Rectal smooth muscle tissue (tissue), 1 donor: ENCODE results near the gene CWC22.
"Not testable (repeated sequence)": the region's sequence is repeated elsewhere in the genome, so short reads cannot be mapped to it uniquely, and the experiment has no call there.

Source experiments
- H3K27ac ChIP-seq: one replicate; pipeline ENCODE4 v1.7.0; 2013; ENCODE audit warnings: low read depth, low read length, inconsistent platforms
- H3K27me3 ChIP-seq: one replicate; pipeline ENCODE4 v1.7.0; 2013; ENCODE audit warnings: low read length; ENCODE audit not compliant: control insufficient read depth, insufficient read depth
- H3K36me3 ChIP-seq: one replicate; pipeline ENCODE4 v1.7.0; 2013; ENCODE audit warnings: low read length; ENCODE audit not compliant: control insufficient read depth, insufficient read depth
- H3K4me1 ChIP-seq: one replicate; pipeline ENCODE4 v1.7.0; 2013; ENCODE audit warnings: low read length; ENCODE audit not compliant: control insufficient read depth, insufficient read depth
- H3K4me3 ChIP-seq: one replicate; pipeline ENCODE4 v1.7.0; 2013; ENCODE audit warnings: low read length
- H3K9ac ChIP-seq: one replicate; pipeline ENCODE4 v1.7.0; 2013; ENCODE audit warnings: low read length

The CWC22 gene

DNA sequence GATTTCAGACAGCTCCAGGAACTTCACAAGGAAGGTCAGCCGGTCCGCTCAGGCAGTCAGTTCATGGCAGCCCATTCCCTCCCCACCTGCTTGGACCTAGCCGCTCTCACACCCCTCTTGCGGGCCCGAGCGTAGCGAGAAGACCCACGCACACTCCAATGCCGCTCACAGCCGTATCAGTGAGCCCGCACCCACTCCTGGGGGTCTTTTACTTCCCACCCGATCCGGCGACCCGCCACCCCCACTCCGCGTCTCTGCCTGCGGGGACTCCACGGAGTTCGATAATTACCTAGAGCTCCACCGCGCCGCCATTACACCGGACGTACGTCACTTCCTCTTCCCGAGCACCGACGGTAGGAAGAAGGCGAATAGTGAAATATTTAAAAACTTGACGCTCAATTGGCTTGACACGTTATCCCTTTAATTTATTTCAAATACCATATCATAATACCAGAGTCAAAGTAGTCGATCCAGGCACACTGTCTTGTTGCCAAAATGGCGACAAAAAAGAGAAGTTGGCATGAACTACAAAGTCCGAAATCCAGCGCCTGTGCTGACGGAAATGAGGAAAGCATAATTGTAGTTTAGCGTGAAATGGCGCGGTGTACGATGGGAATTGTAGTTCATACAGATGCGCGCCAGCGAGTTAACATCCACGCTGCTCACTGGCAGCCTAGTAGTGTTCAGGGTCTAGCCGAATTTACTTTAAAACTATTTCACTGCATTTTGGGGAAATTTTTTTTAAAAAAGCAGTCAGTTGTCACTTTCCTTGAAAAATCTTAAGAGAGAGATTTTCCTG, at the start of gene CWC22:
CWC22 (minus strand) TSS at position 517 of the 799 bp plus-strand sequence. CDS start 13,956 bp downstream, outside the sequence.
- Histone ChIP-seq H3K4me1 (peaks cover 9% of the 10 kb centered on the region), H3K36me3 (no peaks in the 10 kb centered on the region), H3K27me3 (no peaks in the 10 kb centered on the region), H3K27ac (peak within 1 kb of the TSS; percentile 95), H3K4me3 (peak within 1 kb of the TSS; percentile 93), H3K9ac (peak within 1 kb of the TSS; percentile 91)

DNA sequence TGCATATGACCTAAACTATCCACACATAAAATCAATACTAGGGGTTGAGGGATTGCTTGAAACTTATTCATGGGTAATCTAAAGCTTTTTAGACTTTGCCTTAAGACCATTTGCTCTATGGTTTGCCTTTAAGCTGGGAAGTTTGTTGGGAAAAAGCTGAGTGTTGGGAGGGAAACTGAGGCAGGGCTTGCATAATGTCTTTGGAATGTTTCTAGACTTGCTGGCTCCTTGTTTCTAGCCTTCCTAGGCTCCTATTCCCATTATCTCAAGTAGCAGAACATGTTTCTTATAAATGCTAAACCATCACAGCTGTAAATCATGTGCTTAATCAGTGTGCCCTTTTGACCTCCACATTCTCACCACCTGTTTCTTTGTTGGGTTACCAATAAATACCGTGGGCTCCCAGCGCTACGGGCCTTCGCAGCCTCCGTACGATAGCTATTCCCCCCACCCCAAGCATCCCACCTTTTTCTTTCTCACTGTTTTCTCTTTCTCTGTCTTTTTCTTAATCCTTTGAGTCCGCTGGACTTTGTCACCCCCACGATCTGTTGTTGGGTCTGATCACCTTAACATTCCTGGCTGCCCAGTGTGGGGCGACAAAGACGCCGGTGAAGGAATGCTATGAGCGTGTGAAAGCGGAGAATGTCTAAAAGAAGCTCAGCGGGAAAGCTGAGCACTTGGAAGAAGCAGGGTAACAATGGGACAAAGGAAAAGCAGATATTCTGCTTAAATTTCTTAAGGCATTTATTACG, 49.4 kb upstream of the CWC22 start:
- Histone ChIP-seq H3K27ac (no peak overlapping the region), H3K4me1 (no peaks in the 10 kb centered on the region), H3K4me3 (no peak overlapping the region), H3K9ac (no peak overlapping the region), H3K36me3 (no peaks in the 10 kb centered on the region), H3K27me3 (no peaks in the 10 kb centered on the region)

DNA sequence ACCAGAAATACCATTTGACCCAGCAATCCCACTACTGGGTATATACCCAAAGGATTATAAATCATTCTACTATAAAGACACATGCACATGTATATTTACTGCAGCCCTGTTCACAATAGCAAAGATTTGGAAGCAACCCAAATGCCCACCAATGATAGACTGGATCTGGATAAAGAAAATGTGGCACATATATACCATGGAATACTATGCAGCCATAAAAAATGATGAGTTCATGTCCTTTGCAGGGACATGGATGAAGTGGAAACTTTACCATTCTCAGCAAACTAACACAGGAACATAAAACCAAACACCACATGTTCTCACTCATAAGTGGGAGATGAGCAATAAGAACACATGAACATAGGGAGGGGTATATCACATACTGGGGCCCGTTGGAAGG, 47.5 kb upstream of the CWC22 start:
- not testable (repeated sequence) for H3K4me1 ChIP-seq, H3K27me3 ChIP-seq, H3K9ac ChIP-seq, H3K4me3 ChIP-seq, H3K27ac ChIP-seq, H3K36me3 ChIP-seq

DNA sequence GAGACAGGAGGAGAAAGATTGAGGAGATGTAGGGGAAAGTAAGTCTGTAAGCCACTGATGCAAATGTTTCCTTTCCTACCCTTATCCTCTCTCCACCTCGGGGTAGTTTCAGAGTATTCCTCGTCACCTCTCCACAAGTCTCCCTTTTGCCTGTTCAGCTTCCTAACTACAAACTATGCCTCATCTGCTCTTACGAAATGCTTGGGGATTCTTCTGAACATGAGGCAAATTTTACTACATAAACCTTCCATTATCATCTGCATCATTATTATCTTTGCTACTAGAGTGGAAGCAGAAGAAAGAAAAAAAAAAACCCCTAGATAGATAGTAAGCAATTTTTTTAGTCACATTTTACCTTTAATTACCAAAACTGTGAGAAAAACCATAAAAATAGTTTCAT, 43.1 kb upstream of the CWC22 start:
- Histone ChIP-seq H3K27me3 (no peaks in the 10 kb centered on the region), H3K4me3 (no peak overlapping the region), H3K9ac (no peak overlapping the region), H3K36me3 (no peaks in the 10 kb centered on the region), H3K4me1 (no peaks in the 10 kb centered on the region), H3K27ac (no peak overlapping the region)

DNA sequence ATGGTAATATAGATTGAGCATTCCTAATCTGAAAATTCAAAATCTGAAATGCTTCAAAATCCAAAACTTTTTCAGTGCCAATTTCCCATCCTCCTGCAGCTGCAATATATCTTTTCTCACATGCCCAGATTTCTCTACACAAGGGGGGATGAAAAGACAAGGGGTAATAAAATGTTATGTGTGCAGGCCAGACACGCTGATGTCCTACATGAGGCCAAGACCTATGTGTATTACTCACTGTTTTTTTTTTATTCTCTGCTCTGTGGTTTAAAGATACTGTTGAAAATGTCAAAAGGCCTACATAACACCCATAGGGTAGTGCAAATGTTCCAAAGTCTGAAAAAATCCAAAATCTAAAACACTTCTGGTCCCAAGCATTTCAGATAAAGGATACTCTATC, 41.2 kb upstream of the CWC22 start:
- Histone ChIP-seq H3K36me3 (no peaks in the 10 kb centered on the region), H3K4me1 (no peaks in the 10 kb centered on the region), H3K9ac (no peak overlapping the region), H3K4me3 (no peak overlapping the region), H3K27me3 (no peaks in the 10 kb centered on the region), H3K27ac (no peak overlapping the region)

DNA sequence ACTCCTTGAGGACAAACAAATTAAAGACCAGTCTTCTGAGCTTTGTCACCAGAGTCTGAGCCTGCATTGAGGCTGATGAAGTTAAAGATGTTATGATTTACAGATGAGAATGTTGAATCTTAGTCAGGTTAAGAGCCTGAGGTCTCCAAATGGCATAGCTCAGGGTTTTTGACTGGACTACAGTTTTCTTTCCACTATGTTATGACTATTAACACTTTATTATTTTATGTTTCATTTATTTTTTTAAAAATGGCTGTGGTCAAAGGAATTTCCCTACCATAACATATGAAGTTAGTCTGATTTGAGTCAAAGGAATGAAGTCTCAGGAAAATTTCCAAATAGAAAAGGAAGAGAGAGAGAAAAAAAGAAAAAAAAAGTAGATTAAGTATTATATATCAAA, 39.7 kb upstream of the CWC22 start:
- H3K27ac ChIP-seq: no peak overlapping the region
- H3K9ac ChIP-seq: no peak overlapping the region
- H3K27me3 ChIP-seq: no peaks in the 10 kb centered on the region
- no peaks in the 10 kb centered on the region for H3K36me3 ChIP-seq
- H3K4me1 ChIP-seq: no peaks in the 10 kb centered on the region
- no peak overlapping the region for H3K4me3 ChIP-seq

DNA sequence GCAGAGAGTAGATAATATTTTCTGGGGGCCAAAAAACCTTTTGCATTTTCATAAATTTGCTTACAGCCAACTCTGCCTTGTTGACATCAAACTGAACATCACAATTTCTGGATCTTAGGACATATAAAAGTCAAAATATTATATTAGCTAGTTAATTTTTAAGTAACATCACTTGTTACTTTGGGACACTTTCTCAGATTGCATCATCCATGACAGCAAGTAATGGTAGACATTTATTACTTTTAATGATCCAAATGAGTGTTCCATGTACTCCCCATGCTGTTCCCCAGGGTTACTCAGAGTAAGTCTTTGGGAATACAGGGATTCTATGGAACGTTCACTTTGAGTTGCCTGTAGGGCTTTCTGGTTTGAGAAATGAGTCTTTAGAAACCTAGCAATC, 39.1 kb upstream of the CWC22 start:
- Histone ChIP-seq H3K27me3 (no peaks in the 10 kb centered on the region), H3K9ac (no peak overlapping the region), H3K4me1 (no peaks in the 10 kb centered on the region), H3K27ac (no peak overlapping the region), H3K36me3 (no peaks in the 10 kb centered on the region), H3K4me3 (no peak overlapping the region)

DNA sequence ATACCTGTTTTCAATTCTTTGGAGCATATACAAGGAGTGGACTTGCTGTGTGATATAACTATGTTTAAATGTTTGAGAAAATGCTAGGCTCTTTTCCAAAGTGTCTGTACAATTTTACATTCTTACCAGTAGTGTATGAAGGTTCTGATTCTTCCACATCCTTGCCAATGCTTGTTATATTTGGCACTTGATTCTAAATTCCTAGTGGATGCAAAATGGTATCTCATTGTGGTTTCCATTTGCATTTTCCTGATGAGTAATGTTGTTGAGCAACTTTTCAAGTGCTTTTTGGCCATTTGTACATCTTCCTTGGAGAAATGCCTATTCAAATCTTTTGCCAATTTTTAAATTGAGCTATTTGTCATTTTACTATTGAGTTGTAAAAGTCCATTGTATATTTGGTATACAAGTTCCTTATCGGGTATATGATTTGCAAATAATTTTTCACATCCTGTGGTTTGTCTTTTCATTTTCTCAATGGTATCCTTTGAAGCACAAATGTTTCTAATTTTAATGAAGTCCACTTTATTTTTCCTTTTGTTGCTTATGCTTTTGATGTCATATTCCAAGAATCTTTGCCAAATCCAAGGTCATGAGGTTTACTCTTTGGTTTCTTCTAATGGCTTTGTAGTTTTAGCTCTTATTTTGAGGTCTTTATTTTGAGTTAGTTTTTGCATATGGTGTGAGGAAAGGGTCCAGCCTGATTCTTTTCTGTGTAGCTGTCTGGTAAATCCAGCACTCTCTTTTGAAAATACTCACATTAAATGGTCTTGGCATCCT, 33.2 kb upstream of the CWC22 start:
- H3K4me1 ChIP-seq: no peaks in the 10 kb centered on the region
- H3K9ac ChIP-seq: no peak overlapping the region
- no peaks in the 10 kb centered on the region for H3K36me3 ChIP-seq
- H3K27me3 ChIP-seq: no peaks in the 10 kb centered on the region
- no peak overlapping the region for H3K4me3 ChIP-seq
- no peak overlapping the region for H3K27ac ChIP-seq

DNA sequence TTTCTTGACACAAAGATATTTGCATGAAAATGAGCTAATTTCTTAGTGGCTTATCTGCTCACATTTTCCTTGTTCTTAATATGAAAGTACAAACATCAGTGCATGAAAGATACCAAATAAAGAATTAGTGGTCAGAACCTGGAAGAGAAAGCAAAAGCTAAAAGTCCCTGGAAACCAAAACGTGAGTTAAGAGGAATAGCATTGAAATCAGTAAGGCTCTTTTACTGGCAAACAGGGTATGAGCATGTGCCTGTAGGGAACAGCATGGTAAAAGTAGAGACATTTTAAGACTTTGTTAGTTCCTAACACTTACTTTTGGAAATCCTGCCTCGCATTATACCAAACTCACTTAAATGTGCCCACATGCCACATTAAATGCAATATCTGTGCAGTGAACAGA, 31.9 kb upstream of the CWC22 start:
- H3K9ac ChIP-seq: no peak overlapping the region
- no peaks in the 10 kb centered on the region for H3K4me1 ChIP-seq
- no peak overlapping the region for H3K4me3 ChIP-seq
- no peaks in the 10 kb centered on the region for H3K36me3 ChIP-seq
- no peaks in the 10 kb centered on the region for H3K27me3 ChIP-seq
- H3K27ac ChIP-seq: no peak overlapping the region

DNA sequence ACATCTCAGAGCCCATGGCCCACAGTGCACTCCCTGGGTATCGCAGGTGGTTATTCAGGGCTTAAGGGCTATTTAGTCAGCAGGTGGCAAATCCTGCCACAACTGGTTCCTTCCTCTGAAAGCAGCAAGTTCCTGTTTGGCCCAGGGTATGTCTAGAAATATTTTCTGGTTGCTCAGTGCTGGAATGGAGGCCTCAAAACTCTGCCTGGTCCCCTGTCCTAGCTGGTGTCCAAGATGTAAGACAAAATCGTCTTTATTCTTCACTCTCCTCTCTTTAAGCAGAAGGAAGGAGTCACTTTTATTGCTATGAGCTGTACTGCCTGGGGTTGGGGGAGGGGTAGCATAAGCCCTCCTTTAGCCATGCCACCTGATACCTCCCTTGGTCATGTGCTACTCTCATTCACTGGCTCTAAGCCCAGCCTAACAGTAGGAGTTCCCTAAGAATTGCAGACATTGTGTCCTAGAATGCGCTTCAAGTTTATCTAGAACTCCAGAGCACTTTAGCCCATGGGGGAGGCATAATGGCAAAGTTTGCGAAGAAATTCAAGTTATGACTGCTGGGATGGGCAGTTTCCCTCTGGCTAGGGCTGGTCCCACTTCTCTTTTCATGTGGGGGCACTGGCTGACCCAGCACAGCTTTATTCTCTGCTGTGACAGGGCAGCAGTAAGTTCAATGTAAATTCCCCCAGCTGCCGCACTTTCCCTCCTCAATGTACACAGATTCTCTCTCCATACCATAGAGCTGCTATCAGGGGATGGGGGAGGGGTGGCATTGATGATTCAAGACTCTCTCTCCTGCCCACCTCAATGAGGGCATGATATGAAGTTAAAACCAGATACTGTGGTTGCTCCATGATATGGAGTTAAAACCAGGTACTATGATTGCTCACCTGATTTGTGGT, 27.1 kb upstream of the CWC22 start:
- H3K4me1 ChIP-seq: no peaks in the 10 kb centered on the region
- H3K9ac ChIP-seq: no peak overlapping the region
- no peaks in the 10 kb centered on the region for H3K36me3 ChIP-seq
- H3K27ac ChIP-seq: no peak overlapping the region
- H3K27me3 ChIP-seq: no peaks in the 10 kb centered on the region
- no peak overlapping the region for H3K4me3 ChIP-seq

DNA sequence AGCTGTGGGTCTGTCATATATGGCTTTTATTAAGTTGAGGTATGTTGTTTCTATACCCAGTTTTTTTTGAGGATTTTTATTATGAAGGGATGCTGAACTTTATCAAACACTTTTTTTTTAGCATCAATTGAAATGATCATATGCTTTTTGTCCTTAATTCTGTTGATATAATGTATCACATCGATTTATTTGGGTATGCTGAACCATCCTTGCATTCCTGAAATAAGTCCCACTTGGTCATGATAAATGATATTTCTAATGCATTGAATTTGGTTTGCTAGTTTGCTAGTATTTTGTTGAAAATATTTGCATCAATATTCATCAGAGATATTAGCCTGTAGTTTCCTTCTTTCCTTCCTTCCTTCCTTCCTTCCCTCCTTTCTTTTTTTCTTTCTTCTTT, 22.5 kb upstream of the CWC22 start:
- no peak overlapping the region for H3K27ac ChIP-seq
- no peaks in the 10 kb centered on the region for H3K4me1 ChIP-seq
- H3K27me3 ChIP-seq: no peaks in the 10 kb centered on the region
- H3K4me3 ChIP-seq: no peak overlapping the region
- H3K9ac ChIP-seq: no peak overlapping the region
- H3K36me3 ChIP-seq: no peaks in the 10 kb centered on the region

DNA sequence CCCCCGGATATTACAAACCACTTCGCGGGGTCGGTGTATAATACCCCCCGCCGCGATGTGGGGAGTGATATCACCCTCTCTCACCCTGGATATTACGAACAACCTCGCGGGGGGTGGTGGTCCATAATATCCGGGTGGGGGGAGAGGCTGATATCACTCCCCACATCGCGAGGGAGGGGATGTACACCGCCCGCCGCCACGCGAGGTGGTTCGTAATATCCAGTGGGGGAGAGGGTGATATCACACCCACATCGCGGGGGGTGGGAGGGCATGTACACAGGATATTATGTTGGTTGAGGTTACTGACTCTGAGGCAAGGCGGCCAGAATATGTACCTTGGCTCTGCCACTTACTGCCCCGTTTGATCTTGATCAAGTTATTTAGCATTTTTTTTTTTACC, 14.8 kb upstream of the CWC22 start:
- H3K36me3 ChIP-seq: no peaks in the 10 kb centered on the region

More for the DNA sequence above, 14.8 kb upstream of the CWC22 start:
- Histone ChIP-seq H3K4me3 (no peak overlapping the region), H3K9ac (no peak overlapping the region), H3K4me1 (no peaks in the 10 kb centered on the region), H3K27me3 (peaks cover 3% of the 10 kb centered on the region), H3K27ac (no peak overlapping the region)
